ENCODE measurements around the gene MKRN2. TPM values are rescaled to one million over a fixed set of nuclear protein-coding genes. Genes with fewer than 3 reads are reported as not detected.

MKRN2 gene
- total RNA-seq, 1 experiment from 2014 or later = 18.2 TPM

- ATAC-seq = no peak
Observed at GRCh38 chr3:12553921-12554391, 2.9 kb upstream of the MKRN2 start.

More at GRCh38 chr3:12553921-12554391, 2.9 kb upstream of the MKRN2 start:
- Mint-ChIP-seq H3K4me3 (peak overlapping the region; percentile 73), H3K4me1 (peaks cover 15% of the 10 kb centered on the region), H3K27me3 (ENCODE audit: low read depth) (peaks cover 21% of the 10 kb centered on the region), H3K27ac (no peak overlapping the region), H3K9me3 (no peaks in the 10 kb centered on the region), H3K36me3 (no peaks in the 10 kb centered on the region)
- ChIA-PET POLR2A (interaction anchor here (1.4 kb wide), 1 partner anchor 8 kb away, joined by 5 read pairs; no protein-coding TSS in a partner anchor), CTCF (interaction anchor here (0.7 to 2.4 kb wide), 4 partner anchors 8 to 74 kb away, joined by 3 to 7 read pairs (median 4); no protein-coding TSS in a partner anchor)
- TF ChIP-seq FOXP4 (CRISPR knock-in tag; IDR thresholded peaks at IDR 0.05) (no peak), EMX1 (CRISPR knock-in tag; IDR thresholded peaks at IDR 0.05) (no peak), ZNF138 (CRISPR knock-in tag; conservative IDR thresholded peaks at IDR 0.05) (no peak), GRHL2 (CRISPR knock-in tag; IDR thresholded peaks at IDR 0.05; ENCODE audit: insufficient replicate concordance, severe bottlenecking) (no peak), NR1H2 (CRISPR knock-in tag; IDR thresholded peaks at IDR 0.05) (no peak), TCF7 (CRISPR knock-in tag; IDR thresholded peaks at IDR 0.05; ENCODE audit: low read depth) (no peak), MLX (CRISPR knock-in tag; IDR thresholded peaks at IDR 0.05) (no peak), PRDM15 (CRISPR knock-in tag; IDR thresholded peaks at IDR 0.05) (no peak), GTF2I (CRISPR knock-in tag; conservative IDR thresholded peaks at IDR 0.05) (no peak), ARID4B (CRISPR knock-in tag; IDR thresholded peaks at IDR 0.05; ENCODE audit: borderline replicate concordance) (no peak), TP53 (CRISPR knock-in tag; IDR thresholded peaks at IDR 0.05) (no peak), FOXK1 (CRISPR knock-in tag; IDR thresholded peaks at IDR 0.05) (no peak), HMGA2 (CRISPR knock-in tag; IDR thresholded peaks at IDR 0.05) (no peak), JUN (CRISPR knock-in tag; IDR thresholded peaks at IDR 0.05) (no peak), IRF2 (CRISPR knock-in tag; IDR thresholded peaks at IDR 0.05; ENCODE audit: borderline replicate concordance, low read depth) (no peak), CREB1 (CRISPR knock-in tag; IDR thresholded peaks at IDR 0.05) (no peak)
- DNase-seq (ENCODE audit: low spot score) = no peak

Measured in WTC11 (cell line).